OCI-LY3 (cell line): ENCODE results near the gene INSC.

Source experiments
- CTCF ChIP-seq: fragments of 200-600, 300-600 bp; sonication (generic); IDR thresholded peaks from 2 replicates; pipeline ENCODE4 v1.5.1; 2014; ENCODE audit warnings: antibody characterized with exemption, low read length, low read depth
- EZH2phosphoT487 ChIP-seq: fragments of 200-600 bp; shearing (Covaris generic); IDR thresholded peaks from 2 replicates; pipeline ENCODE4 v1.6.1; 2018; ENCODE audit warnings: antibody characterized with exemption, mixed run types, low read depth

GRCh38 chr11:15195454-15196200 lies 80.9 kb downstream of the INSC start:
- no peak for TF ChIP-seq CTCF
- no peak for TF ChIP-seq EZH2phosphoT487
